GM04504 (cell line): Measurements from ENCODE around the gene HOMER1.
"Not testable (repeated sequence)": the region's sequence is repeated elsewhere in the genome, so short reads cannot be mapped to it uniquely, and the experiment has no call there.

Experiments used
- DNase-seq: peaks from one replicate; pipeline ENCODE4 v3.0.0-alpha.2; 2012; ENCODE audit warnings: low read depth

HOMER1 gene

DNA sequence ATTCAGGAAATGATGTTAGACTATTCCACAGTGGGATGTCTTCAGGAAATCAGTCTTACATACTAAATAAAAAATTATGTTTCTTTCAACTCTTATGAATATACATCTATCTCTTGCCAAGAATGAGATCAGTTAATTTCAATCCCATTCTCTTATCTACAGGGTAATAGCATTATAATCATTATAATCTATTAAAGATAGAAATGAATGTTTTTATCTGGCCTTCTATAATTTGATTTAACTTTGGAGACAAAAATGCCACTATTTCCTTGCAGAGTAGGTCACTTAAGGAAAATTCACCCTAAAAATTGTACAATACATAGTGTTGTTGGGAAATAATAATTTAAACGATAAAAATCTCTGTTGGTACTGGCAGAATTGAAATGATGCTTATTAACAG is 96.4 kb downstream of the HOMER1 start:
- no peak for DNase-seq

DNA sequence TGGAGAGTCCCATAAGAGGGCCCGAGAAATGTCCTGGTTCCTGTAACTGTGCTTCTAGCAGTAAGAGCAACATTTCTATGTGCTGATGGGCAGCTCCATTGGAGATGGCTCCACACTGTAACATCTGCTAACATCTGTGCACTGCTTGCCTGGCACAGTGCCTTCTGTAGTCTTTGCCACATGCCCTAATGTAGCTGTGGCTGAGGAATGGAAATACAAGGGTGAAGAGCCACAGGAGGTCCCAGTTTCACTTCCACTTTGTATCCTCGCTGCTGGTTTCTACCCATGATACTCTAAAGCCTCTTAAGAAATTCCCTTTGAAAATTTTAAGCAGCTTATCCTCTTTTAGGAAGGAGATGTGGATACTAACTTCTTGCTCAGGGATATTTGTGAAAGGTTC is 97.4 kb downstream of the HOMER1 start:
- no peak for DNase-seq

DNA sequence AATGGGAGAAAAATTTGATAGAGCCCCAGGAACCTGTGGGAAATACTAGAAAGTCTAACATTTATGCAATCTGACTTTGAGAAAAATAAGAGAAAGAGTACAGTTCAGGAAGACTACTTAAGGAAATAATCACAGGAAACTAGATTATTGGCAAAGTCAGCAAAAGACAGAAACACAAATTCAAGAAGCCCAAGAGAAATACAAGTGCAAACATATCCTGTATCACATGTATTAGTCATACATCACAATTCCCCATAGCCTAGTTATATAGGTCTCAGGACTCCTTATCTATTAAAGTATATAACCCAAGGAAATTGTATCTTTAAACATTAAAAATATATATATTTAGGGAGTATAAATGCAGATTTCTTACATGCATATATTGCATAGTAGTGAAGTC is 100.8 kb downstream of the HOMER1 start:
- no peak for DNase-seq

DNA sequence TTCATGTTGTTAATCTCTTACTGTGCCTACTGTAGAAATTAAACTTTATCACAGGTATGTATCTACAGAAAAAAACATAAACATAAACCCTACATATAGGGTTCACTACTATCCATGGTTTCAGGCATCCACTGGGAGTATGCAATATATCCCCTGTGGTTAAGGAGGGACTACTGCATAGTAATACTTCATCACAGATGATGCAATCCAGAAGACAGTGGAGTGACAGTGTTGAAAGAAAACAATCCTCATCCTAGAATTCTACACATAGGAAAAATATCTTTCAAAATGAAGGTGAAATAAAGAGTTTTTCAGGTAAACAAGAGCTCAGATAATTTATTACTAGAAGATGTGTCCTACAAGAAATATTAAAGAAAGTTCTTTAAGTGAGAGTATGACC is 105.9 kb downstream of the HOMER1 start:
- DNase-seq: no peak

DNA sequence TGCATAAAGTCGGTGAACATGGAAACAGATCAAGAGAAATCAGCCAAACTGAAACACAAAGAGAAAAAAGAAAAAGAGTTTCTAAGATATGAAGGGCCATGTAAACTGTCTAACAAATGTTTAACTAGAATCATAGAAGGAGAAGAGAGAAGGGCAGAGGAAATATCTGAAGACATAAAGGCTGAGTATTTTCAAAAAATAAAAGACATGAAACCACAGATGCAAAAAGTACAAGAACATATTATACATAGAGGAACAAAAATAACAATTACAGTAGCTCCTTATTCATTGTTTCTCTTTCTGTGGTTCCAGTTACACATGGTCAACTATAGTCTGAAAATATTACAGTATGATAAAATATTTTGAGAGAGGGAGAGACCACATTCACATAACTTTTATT is 106.3 kb downstream of the HOMER1 start:
- no peak for DNase-seq

DNA sequence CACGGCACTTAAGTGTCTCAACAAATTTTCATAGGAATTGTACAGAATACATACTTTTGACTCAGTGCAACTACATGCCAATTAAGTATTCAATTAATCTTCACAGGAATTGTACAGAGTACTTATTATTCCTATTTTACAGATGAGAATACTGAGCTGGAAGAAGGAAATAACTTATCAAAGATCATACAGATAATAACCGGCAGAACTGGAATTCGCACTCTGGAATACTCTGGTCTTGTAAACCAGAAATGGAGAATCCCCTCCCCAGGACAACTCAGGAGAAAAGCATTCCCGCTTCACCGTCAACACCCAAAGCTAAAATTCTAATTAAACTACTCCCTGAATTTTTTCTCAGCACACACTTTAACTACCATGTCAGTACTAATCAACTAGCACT is 112.7 kb downstream of the HOMER1 start:
- no peak for DNase-seq

DNA sequence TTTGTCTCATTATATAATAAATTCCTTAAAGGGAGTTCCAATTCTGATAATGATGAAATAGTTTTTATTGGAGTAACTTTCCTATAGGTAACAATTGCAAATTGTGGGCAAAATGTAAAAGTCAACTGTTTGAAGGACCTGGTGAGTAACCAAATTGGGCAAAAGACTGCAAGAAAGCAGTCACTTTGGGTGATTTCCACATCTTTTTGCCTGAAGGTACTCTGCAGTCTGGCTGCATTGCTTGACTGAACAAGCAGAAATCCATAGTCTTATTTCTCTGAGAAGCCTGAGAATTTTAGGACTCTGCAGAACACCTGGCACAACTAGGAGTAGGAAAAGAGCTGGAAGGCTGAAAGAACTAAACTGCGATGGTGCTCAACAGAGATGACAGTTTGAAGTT is 114.9 kb downstream of the HOMER1 start:
- no peak for DNase-seq

DNA sequence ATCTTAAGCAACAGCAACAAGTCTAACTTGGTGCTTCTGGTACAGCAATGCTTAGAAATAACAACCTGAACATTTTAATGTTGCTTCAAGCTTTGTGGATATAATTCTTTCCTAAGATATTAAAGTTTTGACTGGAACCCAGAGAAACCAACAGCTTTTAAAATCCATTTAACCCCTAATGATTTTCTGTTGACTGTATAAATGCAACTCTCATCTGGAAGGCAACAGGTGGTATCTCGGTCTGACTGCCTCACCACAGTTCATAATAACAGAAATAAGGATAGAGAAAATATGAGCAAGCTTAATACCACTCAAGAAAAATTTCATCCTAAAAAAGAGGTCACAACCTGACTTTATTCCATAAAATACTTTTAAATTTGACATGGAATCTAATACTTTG is 116.9 kb downstream of the HOMER1 start:
- DNase-seq: no peak

DNA sequence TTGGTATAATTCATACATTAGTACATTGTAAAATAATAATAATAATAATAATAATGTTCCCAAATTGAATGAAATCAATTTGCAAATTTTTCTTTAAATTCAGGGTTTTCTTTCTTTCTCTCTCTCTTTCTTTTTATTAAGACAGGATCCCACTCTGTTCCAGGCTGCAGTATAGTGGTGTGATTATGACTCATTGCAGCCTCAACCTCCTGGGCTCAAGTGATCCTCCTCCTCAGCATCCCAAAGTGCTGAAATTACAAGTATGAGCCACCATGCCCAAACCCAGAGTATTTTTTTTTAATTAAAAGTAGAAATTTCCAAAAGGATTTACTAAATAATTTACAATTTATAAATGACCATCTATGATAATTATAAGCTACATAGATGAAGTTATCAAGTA is 117.7 kb downstream of the HOMER1 start:
- DNase-seq: no peak

DNA sequence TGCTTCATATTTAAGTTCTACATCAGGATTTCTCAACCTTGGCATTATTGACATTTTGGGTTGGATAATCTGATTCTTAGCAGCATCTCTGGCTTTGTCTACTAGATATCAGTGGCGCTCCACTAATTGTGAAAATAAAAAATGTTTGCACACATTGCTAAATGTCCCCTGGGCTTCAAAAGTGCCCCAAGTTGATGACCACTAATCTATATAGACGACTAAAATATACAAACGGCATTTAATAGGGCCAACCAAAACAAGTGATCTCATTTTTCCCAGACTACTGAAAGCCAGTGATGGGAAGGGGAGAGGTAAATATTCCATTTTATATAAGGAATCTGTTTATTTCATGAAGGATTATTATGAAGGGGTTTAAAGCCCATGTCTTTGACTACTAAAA is 118.6 kb downstream of the HOMER1 start:
- no peak for DNase-seq

DNA sequence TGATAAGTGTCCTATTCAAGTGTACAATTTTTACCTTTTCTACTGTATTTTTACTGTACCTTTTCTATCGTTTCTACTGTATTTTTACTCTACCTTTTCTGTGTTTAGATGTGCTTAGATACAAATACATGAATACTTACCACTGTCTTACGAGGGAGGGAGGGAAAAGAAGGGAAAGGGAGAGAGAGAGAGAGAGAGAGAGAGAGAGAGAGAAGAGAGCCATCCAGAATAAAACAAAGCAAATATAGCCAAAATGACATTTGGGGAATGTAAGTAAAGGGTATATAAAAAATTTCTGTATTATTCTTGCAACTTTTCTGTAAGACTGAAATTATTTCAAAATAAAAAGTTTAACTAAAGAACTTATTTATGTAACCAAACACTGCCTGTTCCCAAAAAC is 121.2 kb downstream of the HOMER1 start:
- no peak for DNase-seq

DNA sequence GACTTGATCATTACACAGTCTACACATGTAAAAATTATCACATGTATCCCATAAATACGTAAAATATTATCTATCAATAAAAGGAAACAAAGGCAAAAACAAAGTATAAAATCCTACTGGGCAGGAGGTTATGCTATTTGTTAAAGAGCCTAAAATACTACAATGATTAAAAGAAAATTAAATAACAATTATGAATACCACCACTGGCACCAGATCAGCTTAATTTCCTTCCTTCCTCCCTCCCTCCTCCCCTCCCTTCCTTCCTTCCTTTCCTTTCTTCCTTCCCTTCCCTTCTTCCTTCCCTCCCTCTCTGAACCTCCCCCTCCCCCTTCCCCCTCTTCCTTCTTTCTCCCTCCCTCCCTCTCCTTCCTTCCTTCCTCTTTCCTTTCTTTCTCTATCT is 127.3 kb downstream of the HOMER1 start:
- DNase-seq: no peak

DNA sequence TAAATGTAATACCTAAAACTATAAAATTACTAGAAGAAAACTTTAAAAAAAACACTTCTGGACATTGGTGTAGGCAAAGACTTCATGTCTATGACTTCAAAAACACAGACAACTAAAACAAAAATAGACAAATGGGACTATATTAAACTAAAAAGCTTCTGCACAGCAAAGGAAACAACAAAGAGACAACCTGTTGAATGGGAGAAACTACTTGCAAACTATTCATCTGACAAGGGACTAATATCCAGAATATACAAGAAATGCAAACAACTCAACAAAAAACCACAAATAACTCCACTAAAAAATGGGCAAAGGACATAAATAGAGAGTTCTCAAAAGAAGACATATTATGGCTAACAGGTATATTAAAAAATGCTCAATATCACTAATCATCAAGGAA is 128.8 kb downstream of the HOMER1 start:
- not testable (repeated sequence) for DNase-seq

DNA sequence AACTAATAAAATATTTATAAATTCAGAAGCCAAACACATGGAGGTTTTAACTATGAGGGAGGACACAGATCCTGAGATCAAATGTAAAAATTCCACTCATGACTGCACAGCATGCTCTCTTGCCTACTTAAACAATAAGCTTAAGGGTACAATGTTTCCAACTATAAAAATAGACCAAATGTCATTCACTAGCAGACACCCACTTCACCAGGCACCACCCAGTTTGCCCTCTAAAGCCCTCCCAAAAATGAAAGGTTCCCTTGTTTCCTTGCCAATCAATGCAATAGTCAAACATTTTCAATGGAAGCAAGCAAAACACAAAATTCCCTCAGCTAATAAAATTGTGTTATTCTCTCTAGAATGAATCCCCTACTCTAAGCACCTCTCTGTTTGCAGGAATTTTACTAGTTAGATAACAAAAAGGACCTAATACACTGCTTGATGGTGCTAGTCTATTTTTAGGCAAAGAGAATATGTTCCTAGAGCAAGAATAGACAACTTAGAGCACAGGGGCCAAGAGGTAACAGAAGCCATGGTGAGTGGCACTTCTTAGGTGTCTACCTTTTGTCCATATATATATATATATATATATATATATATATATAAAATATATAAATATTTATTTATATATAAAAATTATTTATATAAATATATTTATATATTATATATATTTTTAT is 135.3 kb downstream of the HOMER1 start:
- DNase-seq: no peak

DNA sequence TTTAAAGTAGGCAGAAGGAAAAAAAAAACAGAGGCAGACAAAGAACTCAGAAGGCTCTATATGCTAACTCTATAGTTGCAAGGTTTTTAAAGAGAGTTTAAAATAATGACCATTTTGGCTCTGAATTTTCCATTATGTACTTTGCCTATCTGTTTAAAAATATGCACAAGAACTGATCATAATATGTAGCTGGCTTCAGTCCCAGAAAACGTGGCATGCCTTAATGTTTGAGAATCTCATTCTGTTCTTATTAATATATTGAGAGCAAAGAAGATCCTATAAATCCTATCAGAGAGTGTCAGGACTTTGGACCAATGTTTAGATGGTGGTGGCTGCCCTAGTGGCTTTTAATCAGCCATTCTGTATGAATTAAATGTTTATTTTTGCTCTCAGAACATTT is 156.5 kb downstream of the HOMER1 start:
- DNase-seq: no peak

DNA sequence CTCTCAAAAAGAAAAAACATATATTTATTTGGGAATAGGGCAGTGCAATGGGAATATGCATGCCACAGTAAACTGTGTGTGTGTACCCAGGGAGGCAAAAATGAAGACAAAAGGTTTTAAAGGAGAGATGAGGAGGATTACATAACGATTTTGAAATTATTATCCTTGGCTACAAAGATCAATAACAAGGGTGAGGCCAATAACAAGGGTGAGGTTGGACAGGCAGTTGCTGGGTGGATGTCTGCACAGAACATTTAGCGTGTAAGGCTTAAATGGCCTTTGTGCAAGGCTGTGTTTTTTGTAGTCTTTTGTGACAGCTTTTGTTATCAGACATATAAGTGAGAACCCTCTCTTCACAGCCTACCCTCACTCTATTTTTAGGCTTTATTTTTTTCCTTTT is 164.1 kb downstream of the HOMER1 start:
- DNase-seq: no peak

DNA sequence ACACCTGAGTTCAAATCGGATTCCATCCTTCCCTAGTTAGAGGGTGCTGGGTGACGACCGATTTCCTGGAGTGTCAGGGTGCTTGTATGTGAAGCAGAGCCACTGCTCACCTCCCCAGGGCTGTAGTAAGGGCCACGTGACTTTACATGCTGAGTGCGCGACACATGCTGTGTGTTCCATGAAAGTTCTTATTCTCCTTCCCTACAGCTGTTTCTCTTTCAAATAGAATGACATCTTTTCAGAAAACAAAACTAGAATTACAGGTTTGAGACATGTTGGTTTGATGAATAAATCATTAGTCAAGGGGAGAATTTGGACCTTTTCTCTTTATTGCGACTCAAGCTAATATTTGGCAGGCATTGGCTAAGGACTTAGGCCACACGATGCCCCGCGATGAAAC is 164.9 kb downstream of the HOMER1 start:
- no peak for DNase-seq

DNA sequence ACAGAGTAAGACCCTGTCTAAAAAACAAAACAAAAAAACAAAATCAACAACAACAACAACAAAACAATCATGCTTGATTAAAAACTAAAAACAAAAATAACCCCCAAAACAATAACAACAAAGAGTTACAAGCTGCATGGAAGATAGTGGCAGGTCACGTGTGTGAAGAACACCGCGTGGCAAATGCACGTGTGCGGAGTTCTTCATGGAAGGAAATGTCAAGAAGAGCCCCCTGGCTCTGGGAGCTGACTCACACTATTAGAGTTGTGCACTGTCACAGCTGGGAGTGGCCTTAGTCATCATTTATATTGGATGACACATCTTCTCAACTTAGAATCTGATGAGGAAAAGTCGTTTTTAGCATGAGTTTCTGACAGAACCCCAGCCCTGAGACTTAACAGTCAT is 167.5 kb downstream of the HOMER1 start:
- DNase-seq: peak; percentile 37

DNA sequence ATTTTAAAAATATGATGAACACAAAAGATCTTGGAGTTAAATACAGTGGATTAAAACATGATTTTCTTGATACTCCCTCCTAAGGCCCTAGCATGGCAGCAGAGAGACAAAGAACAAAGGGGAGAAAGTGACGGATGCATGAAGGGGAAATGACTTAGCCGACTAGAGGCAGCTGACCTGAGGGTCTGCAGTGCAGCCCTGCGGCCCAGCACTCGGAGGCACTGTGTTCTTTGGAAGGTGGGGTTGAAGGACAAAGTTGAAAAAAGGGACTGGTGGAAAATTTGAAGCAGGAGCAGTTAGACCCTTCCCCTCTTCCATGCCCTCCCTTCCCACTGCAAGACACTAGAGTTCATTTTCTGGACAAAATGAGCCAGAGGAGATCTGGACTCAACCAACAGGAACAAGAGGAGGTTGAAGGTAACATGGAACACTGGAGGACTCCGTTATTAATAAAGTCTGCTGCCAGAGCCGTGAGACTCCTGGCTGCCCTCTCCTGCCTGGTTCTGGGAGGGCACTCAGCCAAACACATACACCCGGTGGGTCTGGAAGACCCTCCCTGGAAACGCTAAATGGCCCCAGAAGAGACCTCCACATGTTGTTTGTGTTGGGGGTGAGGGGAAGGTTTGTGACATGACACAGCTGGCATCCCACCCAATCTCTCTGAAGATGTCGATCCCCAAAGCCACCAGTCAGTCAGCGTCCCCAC is 179.9 kb downstream of the HOMER1 start:
- no peak for DNase-seq

DNA sequence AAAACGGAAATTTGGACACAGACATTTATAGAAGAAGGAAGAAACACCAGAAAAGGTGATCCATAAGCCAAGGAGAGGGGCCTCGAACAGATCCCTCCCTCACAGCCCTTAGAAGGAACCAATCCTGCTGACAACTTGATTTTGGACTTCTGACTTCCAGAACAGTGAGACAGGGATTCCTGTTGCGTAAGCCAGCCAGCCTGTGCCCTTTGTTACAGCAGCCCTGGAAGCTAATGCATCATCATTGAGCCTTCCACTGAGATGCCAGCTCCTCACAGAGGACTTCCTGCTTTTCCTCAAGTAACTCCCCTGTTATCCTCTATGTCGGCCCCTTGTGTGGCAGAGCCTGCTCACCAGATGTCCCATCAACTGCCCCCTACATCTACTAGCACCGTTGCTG is 183.9 kb downstream of the HOMER1 start:
- DNase-seq: no peak

DNA sequence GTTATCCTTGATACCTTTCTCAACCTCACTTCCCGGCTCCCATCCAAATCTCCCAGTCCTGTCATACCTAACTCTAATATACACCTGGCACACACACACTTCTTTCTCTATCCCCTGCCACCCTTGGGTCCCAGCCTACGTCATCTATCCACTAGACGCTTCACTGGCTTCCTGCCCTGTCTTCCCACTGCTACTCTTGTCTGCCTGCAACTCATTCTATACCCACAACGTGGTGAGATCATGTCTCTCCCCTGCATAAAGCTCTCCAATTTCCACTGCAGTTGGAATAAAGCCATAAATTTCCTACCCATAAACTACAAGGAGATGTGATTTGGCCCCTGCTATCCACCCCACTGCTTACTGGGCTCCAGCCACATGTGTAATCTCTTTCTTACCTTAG is 184.5 kb downstream of the HOMER1 start:
- no peak for DNase-seq
